Osteocyte (in vitro differentiated cells): ENCODE results near the gene ATG13. TPM values are rescaled to one million over a fixed set of nuclear protein-coding genes. Genes with fewer than 3 reads are reported as not detected.

Experiments
- DNase-seq: peaks from one replicate; pipeline ENCODE4 v3.0.0; 2021; ENCODE audit warnings: mixed read lengths; ENCODE audit not compliant: unreplicated experiment; ENCODE audit errors: extremely low spot score
- H3K27ac Mint-ChIP-seq: one replicate; pipeline ENCODE4 v1.8.0; 2021; ENCODE audit warnings: mild to moderate bottlenecking, mixed read lengths; ENCODE audit not compliant: unreplicated experiment
- H3K27me3 Mint-ChIP-seq: one replicate; pipeline ENCODE4 v1.8.0; 2021; ENCODE audit warnings: mixed read lengths; ENCODE audit not compliant: unreplicated experiment
- H3K36me3 Mint-ChIP-seq: one replicate; pipeline ENCODE4 v1.8.0; 2021; ENCODE audit warnings: mixed read lengths; ENCODE audit not compliant: unreplicated experiment
- H3K4me1 Mint-ChIP-seq: one replicate; pipeline ENCODE4 v1.8.0; 2021; ENCODE audit warnings: mixed read lengths; ENCODE audit not compliant: unreplicated experiment
- H3K4me3 Mint-ChIP-seq: one replicate; pipeline ENCODE4 v1.8.0; 2021; ENCODE audit warnings: mild to moderate bottlenecking, moderate library complexity, mixed read lengths; ENCODE audit not compliant: unreplicated experiment
- H3K9me3 Mint-ChIP-seq: one replicate; pipeline ENCODE4 v1.8.0; 2021; ENCODE audit warnings: mixed read lengths; ENCODE audit not compliant: unreplicated experiment
- CTCF ChIP-seq: fragments of 200-600 bp; sonication (generic); IDR thresholded peaks from 2 replicates; pipeline ENCODE4 v1.5.0; 2021; ENCODE audit warnings: antibody characterized with exemption, mild to moderate bottlenecking, moderate library complexity
- total RNA-seq: library from RNA; stranded (reverse); gene quantifications from 2 replicates; pipeline ENCODE4 v1.2.1, GENCODE V29; 2021

The ATG13 gene
- total RNA-seq, 1 donor from 2014 or later = 87.2 TPM

- no peaks in the 10 kb centered on the region for H3K4me1 Mint-ChIP-seq
- H3K4me3 Mint-ChIP-seq = no peak overlapping the region
- peaks cover 25% of the 10 kb centered on the region for H3K36me3 Mint-ChIP-seq
- no peak for TF ChIP-seq CTCF
- no peaks in the 10 kb centered on the region for H3K9me3 Mint-ChIP-seq
- no peak for DNase-seq
- no peak overlapping the region for H3K27ac Mint-ChIP-seq
- no peaks in the 10 kb centered on the region for H3K27me3 Mint-ChIP-seq
Observed at GRCh38 chr11:46639197-46639839, 22.0 kb downstream of the ATG13 start.

- no peaks in the 10 kb centered on the region for H3K27me3 Mint-ChIP-seq
- TF ChIP-seq CTCF = no peak
- DNase-seq = no peak
- H3K4me1 Mint-ChIP-seq = no peaks in the 10 kb centered on the region
- no peak overlapping the region for H3K27ac Mint-ChIP-seq
- no peaks in the 10 kb centered on the region for H3K9me3 Mint-ChIP-seq
- H3K36me3 Mint-ChIP-seq = peaks cover 25% of the 10 kb centered on the region
- H3K4me3 Mint-ChIP-seq = no peak overlapping the region
Observed at GRCh38 chr11:46640036-46640788, 22.9 kb downstream of the ATG13 start.

GRCh38 chr11:46641639-46642038 lies 24.3 kb downstream of the ATG13 start:
- H3K4me1 Mint-ChIP-seq = no peaks in the 10 kb centered on the region
- TF ChIP-seq CTCF = no peak
- no peak overlapping the region for H3K27ac Mint-ChIP-seq
- no peaks in the 10 kb centered on the region for H3K9me3 Mint-ChIP-seq
- DNase-seq = no peak
- peaks cover 28% of the 10 kb centered on the region for H3K36me3 Mint-ChIP-seq
- no peaks in the 10 kb centered on the region for H3K27me3 Mint-ChIP-seq
- H3K4me3 Mint-ChIP-seq = no peak overlapping the region

GRCh38 chr11:46642627-46643335 lies 25.4 kb downstream of the ATG13 start:
- TF ChIP-seq CTCF = no peak
- no peak for DNase-seq
- H3K27me3 Mint-ChIP-seq = no peaks in the 10 kb centered on the region
- H3K4me1 Mint-ChIP-seq = peaks cover under 1% of the 10 kb centered on the region
- no peaks in the 10 kb centered on the region for H3K9me3 Mint-ChIP-seq
- H3K4me3 Mint-ChIP-seq = no peak overlapping the region
- no peak overlapping the region for H3K27ac Mint-ChIP-seq
- H3K36me3 Mint-ChIP-seq = peaks cover 28% of the 10 kb centered on the region

- H3K4me3 Mint-ChIP-seq = no peak overlapping the region
- no peaks in the 10 kb centered on the region for H3K9me3 Mint-ChIP-seq
- no peak overlapping the region for H3K27ac Mint-ChIP-seq
- DNase-seq = no peak
- TF ChIP-seq CTCF = no peak
- no peaks in the 10 kb centered on the region for H3K27me3 Mint-ChIP-seq
- peaks cover 7% of the 10 kb centered on the region for H3K4me1 Mint-ChIP-seq
- peaks cover 25% of the 10 kb centered on the region for H3K36me3 Mint-ChIP-seq
Observed at GRCh38 chr11:46643531-46643930, 26.2 kb downstream of the ATG13 start.
